Activated CD8-positive, alpha-beta T cell treated with anti-CD3 and anti-CD28 coated beads, Interleukin-2, amount 10 ng/mL, durations not matched to agents 7 days and 5 days (primary cell): ENCODE results near the gene CLCF1. TPM values are rescaled to one million over a fixed set of nuclear protein-coding genes. Genes with fewer than 3 reads are reported as not detected.
"Not testable (repeated sequence)": the region's sequence is repeated elsewhere in the genome, so short reads cannot be mapped to it uniquely, and the experiment has no call there.

Experiments used
- ATAC-seq: fragments of 150-1000 bp; cut with Tn5 transposase; one replicate; pipeline ENCODE4 v1.10.0; 2021; ENCODE audit warnings: moderate library complexity
- CTCF ChIA-PET: fragments of 350-600 bp; sonication (Branson Sonifier 250); formaldehyde crosslinking; loops from one replicate; lab custom pipeline; 2021; ENCODE audit warnings: antibody characterized with exemption; lab: Charles Lee
- POLR2A ChIA-PET: fragments of 350-600 bp; sonication (Branson Sonifier 250); formaldehyde crosslinking; loops from one replicate; lab custom pipeline; 2021; ENCODE audit warnings: antibody characterized with exemption; lab: Charles Lee
- DNase-seq: peaks from one replicate; pipeline ENCODE4 v3.0.0-alpha.2; 2020
- H3K27ac Mint-ChIP-seq: one replicate; pipeline ENCODE4 v1.8.0; 2021; ENCODE audit warnings: mild to moderate bottlenecking, mixed read lengths
- H3K27me3 Mint-ChIP-seq: one replicate; pipeline ENCODE4 v1.8.0; 2021; ENCODE audit warnings: low read depth, mixed read lengths
- H3K36me3 Mint-ChIP-seq: one replicate; pipeline ENCODE4 v1.8.0; 2021; ENCODE audit warnings: low read depth, mixed read lengths
- H3K4me1 Mint-ChIP-seq: one replicate; pipeline ENCODE4 v1.8.0; 2021; ENCODE audit warnings: low read depth, mixed read lengths
- H3K4me3 Mint-ChIP-seq: one replicate; pipeline ENCODE4 v1.8.0; 2021; ENCODE audit warnings: mild to moderate bottlenecking, mixed read lengths
- H3K9me3 Mint-ChIP-seq: one replicate; pipeline ENCODE4 v1.8.0; 2022; ENCODE audit warnings: mixed read lengths; ENCODE audit not compliant: insufficient read depth
- total RNA-seq, 2 experiments: library from RNA; stranded (reverse); gene quantifications; one replicate each; pipeline ENCODE4 v1.2.3, GENCODE V29; 2021

CLCF1 gene
- total RNA-seq, 2 experiments from 2014 or later: 0.29 to 0.50 TPM

DNA sequence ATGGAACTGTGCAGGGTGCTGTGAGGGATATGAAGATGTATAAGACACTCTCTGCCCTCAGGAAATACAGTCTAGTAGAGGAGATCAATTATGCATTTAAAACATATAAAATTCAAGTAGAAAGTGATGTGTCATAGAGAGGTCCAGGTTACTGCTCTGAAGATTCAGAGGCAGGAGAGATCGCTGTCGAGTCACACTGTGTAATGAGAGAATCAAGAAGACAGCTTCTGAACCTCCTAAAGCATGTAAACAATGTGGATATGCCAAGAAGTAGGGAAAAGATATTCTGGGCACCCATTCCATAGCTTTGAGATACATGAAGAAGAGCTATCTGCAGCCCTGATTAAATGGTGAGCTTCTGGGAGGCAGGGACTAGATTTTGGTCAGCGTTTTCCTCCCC is 53.4 kb downstream of the CLCF1 start:
- Mint-ChIP-seq H3K36me3 (peaks cover 4% of the 10 kb centered on the region), H3K4me3 (no peak overlapping the region), H3K4me1 (peaks cover 10% of the 10 kb centered on the region), H3K27me3 (peaks cover 3% of the 10 kb centered on the region), H3K9me3 (no peaks in the 10 kb centered on the region), H3K27ac (no peak overlapping the region)
- no peak for ATAC-seq
- CTCF ChIA-PET: interaction anchor here (0.6 to 9.9 kb wide), 9 partner anchors 26 to 106 kb away, joined by 3 to 116 read pairs (median 3); partner anchors contain the start of genes ANKRD13D and POLD4
- POLR2A ChIA-PET: interaction anchor here (1.6 kb wide), 2 partner anchors 17 to 79 kb away, joined by 5 read pairs; no protein-coding TSS in a partner anchor
- no peak for DNase-seq

DNA sequence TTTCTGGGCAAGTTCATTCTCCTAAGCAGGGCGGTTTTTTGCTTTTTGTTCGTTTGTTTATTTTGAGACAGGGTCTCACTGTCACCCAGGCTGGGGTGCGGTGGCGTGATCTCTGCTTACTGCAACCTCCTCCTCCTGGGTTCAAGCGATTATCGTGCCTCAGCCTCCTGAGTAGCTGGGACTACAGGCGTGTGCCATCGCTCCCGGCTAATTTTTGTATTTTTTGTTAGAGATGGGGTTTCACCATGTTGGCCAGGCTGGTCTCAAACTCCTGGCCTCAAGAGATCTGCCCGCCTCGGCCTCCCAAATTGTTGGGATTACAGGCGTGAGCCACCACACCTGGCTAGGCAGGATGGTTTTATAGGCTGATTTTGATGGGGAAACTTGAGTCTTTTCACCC is 54.5 kb downstream of the CLCF1 start:
- ChIA-PET POLR2A (interaction anchor here (0.6 to 1.6 kb wide), 4 partner anchors 16 to 174 kb away, joined by 3 to 5 read pairs (median 4); partner anchors contain the start of gene POLD4), CTCF (interaction anchor here (1.0 to 9.9 kb wide), 7 partner anchors 27 to 73 kb away, joined by 3 to 116 read pairs (median 53); partner anchors contain the start of genes POLD4 and RAD9A)
- not testable (repeated sequence) for ATAC-seq, H3K27me3 Mint-ChIP-seq, H3K9me3 Mint-ChIP-seq, DNase-seq, H3K36me3 Mint-ChIP-seq, H3K27ac Mint-ChIP-seq
- Mint-ChIP-seq H3K4me1 (peaks cover 14% of the 10 kb centered on the region), H3K4me3 (peak overlapping the region; percentile 91)

- peaks cover 4% of the 10 kb centered on the region for H3K36me3 Mint-ChIP-seq
- ChIA-PET POLR2A (interaction anchor here (0.6 to 1.6 kb wide), 14 partner anchors 16 to 174 kb away, joined by 3 to 16 read pairs (median 6); partner anchors contain the start of genes ANKRD13D and POLD4), CTCF (interaction anchor here (0.5 to 9.9 kb wide), 33 partner anchors 12 to 264 kb away, joined by 3 to 116 read pairs (median 6); partner anchors contain the start of genes ANKRD13D, GRK2, POLD4 and PPP1CA)
- no peaks in the 10 kb centered on the region for H3K9me3 Mint-ChIP-seq
- peak; percentile 36 for DNase-seq
- peak overlapping the region; percentile 91 for H3K4me3 Mint-ChIP-seq
- ATAC-seq: peak; percentile 46
- H3K4me1 Mint-ChIP-seq: peaks cover 21% of the 10 kb centered on the region
- H3K27me3 Mint-ChIP-seq: peaks cover 2% of the 10 kb centered on the region
- peak overlapping the region; percentile 99 for H3K27ac Mint-ChIP-seq
Observed at GRCh38 chr11:67317888-67318555, 55.4 kb downstream of the CLCF1 start.

DNA sequence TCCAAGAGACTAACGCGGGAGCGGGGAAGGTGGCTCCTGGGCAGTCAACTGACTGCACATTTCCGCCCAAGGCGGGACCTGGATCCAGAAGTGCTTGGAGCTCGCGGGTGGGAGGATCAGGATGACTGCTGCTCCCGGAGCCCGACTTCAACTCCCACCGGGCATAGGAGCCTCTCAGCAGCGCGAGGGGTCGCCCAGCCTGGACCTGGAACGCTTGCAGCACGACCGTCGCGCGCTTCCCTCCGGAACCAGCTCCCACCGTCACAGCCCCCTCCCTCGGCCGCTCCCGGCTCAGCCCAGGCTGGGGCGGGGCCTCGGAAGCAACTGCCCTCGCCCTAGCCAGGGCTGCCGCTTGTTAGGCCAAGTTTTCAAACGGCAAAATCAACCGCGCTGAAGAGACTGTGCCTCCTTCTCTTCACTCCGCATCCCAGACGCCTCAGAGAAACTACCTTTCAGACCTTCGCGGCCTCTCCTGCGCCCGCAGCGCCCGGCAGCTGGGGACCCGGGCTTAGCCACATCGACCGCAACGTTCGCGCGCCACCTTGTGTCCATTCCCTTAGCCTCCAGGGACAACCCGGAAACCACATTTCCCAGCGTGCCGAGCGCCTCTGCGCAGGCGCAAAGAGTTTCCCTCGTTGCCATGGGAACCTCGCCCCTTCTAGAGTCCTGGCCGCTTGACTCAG is 56.1 kb downstream of the CLCF1 start:
- no peaks in the 10 kb centered on the region for H3K9me3 Mint-ChIP-seq
- peak; percentile 91 for ATAC-seq
- peak overlapping the region; percentile 99 for H3K27ac Mint-ChIP-seq
- H3K4me1 Mint-ChIP-seq: peaks cover 27% of the 10 kb centered on the region
- POLR2A ChIA-PET: interaction anchor here (0.8 to 1.6 kb wide), 14 partner anchors 9 to 77 kb away, joined by 3 to 16 read pairs (median 6); partner anchors contain the start of genes ANKRD13D and POLD4
- H3K27me3 Mint-ChIP-seq: peaks cover 2% of the 10 kb centered on the region
- CTCF ChIA-PET: interaction anchor here (0.5 to 9.9 kb wide), 36 partner anchors 10 to 263 kb away, joined by 3 to 116 read pairs (median 4); partner anchors contain the start of genes ANKRD13D, GRK2, POLD4 and PPP1CA
- H3K4me3 Mint-ChIP-seq: peak overlapping the region; percentile 91
- peak; percentile 99 for DNase-seq
- H3K36me3 Mint-ChIP-seq: peaks cover 4% of the 10 kb centered on the region

- H3K27ac Mint-ChIP-seq: peak overlapping the region; percentile 99
- peaks cover 2% of the 10 kb centered on the region for H3K27me3 Mint-ChIP-seq
- CTCF ChIA-PET: interaction anchor here (0.6 to 9.9 kb wide), 28 partner anchors 9 to 236 kb away, joined by 3 to 116 read pairs (median 6); partner anchors contain the start of genes ANKRD13D, GRK2, POLD4 and PPP1CA
- H3K4me1 Mint-ChIP-seq: peaks cover 32% of the 10 kb centered on the region
- no peaks in the 10 kb centered on the region for H3K9me3 Mint-ChIP-seq
- DNase-seq (no peak), ATAC-seq (no peak)
- POLR2A ChIA-PET: interaction anchor here (0.8 to 1.6 kb wide), 13 partner anchors 9 to 77 kb away, joined by 3 to 16 read pairs (median 7); partner anchors contain the start of genes ANKRD13D and POLD4
- H3K4me3 Mint-ChIP-seq: peak overlapping the region; percentile 91
- peaks cover 4% of the 10 kb centered on the region for H3K36me3 Mint-ChIP-seq
Observed at GRCh38 chr11:67316882-67317204, 56.6 kb downstream of the CLCF1 start.

DNA sequence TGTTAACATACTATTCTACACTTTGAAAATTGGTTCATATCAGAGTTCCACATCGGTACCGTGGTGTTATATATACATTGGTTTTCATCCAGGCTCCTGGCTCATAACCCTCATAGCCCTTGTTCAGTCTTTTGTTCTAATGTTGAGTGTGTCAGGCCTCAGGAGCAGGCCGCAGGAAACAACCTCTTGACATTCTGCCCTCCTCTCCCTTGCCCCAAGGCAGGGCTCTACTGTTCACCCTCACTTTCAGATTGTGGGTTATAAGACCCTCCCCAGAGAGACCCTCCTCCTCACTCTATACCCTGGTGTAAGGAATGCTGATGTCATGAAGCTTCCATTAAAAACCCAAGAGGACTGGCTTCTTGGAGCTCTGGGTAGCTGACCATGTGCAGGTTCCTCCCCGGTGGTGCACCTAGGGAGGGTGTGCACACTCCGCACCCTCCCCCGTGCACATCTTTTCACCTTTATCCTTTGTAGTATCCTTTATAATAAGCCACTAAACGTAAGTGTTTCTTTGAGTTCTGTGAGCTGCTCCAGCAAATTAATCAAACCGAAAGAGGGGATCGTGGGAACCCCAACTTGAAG is 58.0 kb downstream of the CLCF1 start:
- DNase-seq (no peak), ATAC-seq (no peak)
- no peaks in the 10 kb centered on the region for H3K9me3 Mint-ChIP-seq
- H3K4me3 Mint-ChIP-seq: peak overlapping the region; percentile 54
- peaks cover 34% of the 10 kb centered on the region for H3K4me1 Mint-ChIP-seq
- H3K36me3 Mint-ChIP-seq: peaks cover 5% of the 10 kb centered on the region
- POLR2A ChIA-PET: interaction anchor here (0.9 to 1.7 kb wide), 2 partner anchors 27 to 43 kb away, joined by 3 to 4 read pairs; partner anchors contain the start of gene ANKRD13D
- H3K27me3 Mint-ChIP-seq: peaks cover 2% of the 10 kb centered on the region
- CTCF ChIA-PET: interaction anchor here (0.7 to 9.9 kb wide), 8 partner anchors 27 to 67 kb away, joined by 3 to 116 read pairs (median 6); partner anchors contain the start of gene ANKRD13D
- peak overlapping the region; percentile 43 for H3K27ac Mint-ChIP-seq

GRCh38 chr11:67314218-67314617 is 59.2 kb downstream of the CLCF1 start:
- Mint-ChIP-seq H3K27ac (no peak overlapping the region), H3K27me3 (peaks cover 2% of the 10 kb centered on the region), H3K4me1 (peaks cover 34% of the 10 kb centered on the region), H3K9me3 (no peaks in the 10 kb centered on the region), H3K36me3 (peaks cover 9% of the 10 kb centered on the region), H3K4me3 (no peak overlapping the region)
- no peak for ATAC-seq
- DNase-seq: no peak
- CTCF ChIA-PET: interaction anchor here (1.3 to 9.9 kb wide), 5 partner anchors 26 to 61 kb away, joined by 3 to 116 read pairs (median 7); partner anchors contain the start of gene ANKRD13D
- POLR2A ChIA-PET: interaction anchor here (0.7 to 1.3 kb wide), 5 partner anchors 10 to 46 kb away, joined by 3 to 4 read pairs (median 3); partner anchors contain the start of gene SSH3

Other genes with a start within 250 kb of the CLCF1 start
- 100 to 1,000 TPM; 338 to 348 TPM for gene GRK2, start 107.1 kb downstream of the CLCF1 start, total RNA-seq
- gene ANKRD13D, start 84.3 kb downstream of the CLCF1 start, total RNA-seq: 100 to 1,000 TPM; 179 to 189 TPM
- 10 to 100 TPM; 12.0 to 13.0 TPM for gene SSH3, start 70.1 kb downstream of the CLCF1 start, total RNA-seq
- 10 to 100 TPM; 53.2 to 56.7 TPM for gene POLD4, start 20.1 kb downstream of the CLCF1 start, total RNA-seq
- 10 to 100 TPM; 59.5 to 60.4 TPM for gene RAD9A, start 18.4 kb upstream of the CLCF1 start, total RNA-seq
- 100 to 1,000 TPM; 429 to 434 TPM for gene PPP1CA, start 28.3 kb upstream of the CLCF1 start, total RNA-seq
- gene TBC1D10C, start 30.5 kb upstream of the CLCF1 start, total RNA-seq: 100 to 1,000 TPM; 345 to 352 TPM
- 1 to 10 TPM; 4.8 to 4.9 TPM for gene CARNS1, start 42.1 kb upstream of the CLCF1 start, total RNA-seq
- gene RPS6KB2, start 54.9 kb upstream of the CLCF1 start, total RNA-seq: 10 to 100 TPM; 64.0 to 66.9 TPM
- 100 to 1,000 TPM; 445 to 447 TPM for gene PTPRCAP, start 64.1 kb upstream of the CLCF1 start, total RNA-seq
- 100 to 1,000 TPM; 157 to 169 TPM for gene CORO1B, start 69.9 kb upstream of the CLCF1 start, total RNA-seq
- gene GPR152, start 79.1 kb upstream of the CLCF1 start, total RNA-seq: not detected
- gene CABP4, start 81.8 kb upstream of the CLCF1 start, total RNA-seq: 1 to 10 TPM; 1.6 to 1.9 TPM
- gene TMEM134, start 95.7 kb upstream of the CLCF1 start, total RNA-seq: 10 to 100 TPM; 39.6 to 42.5 TPM
- 100 to 1,000 TPM; 156 to 163 TPM for gene AIP, start 109.4 kb upstream of the CLCF1 start, total RNA-seq
- 100 to 1,000 TPM; 110 to 117 TPM for gene PITPNM1, start 131.8 kb upstream of the CLCF1 start, total RNA-seq
- 100 to 1,000 TPM; 168 to 175 TPM for gene CDK2AP2, start 134.6 kb upstream of the CLCF1 start, total RNA-seq
- not detected for gene CABP2, start 149.8 kb upstream of the CLCF1 start, total RNA-seq
- 100 to 1,000 TPM; 330 to 337 TPM for gene GSTP1, start 210.2 kb upstream of the CLCF1 start, total RNA-seq
- 100 to 1,000 TPM; 250 to 258 TPM for gene NDUFV1, start 233.3 kb upstream of the CLCF1 start, total RNA-seq